Neural progenitor cell (in vitro differentiated cells): ENCODE results near the gene GDPD5.

Experiments
- CTCF ChIP-seq: fragments of 200-600 bp; sonication (generic); IDR thresholded peaks from 2 replicates; pipeline ENCODE4 v1.5.1; 2017; ENCODE audit warnings: antibody characterized with exemption, mild to moderate bottlenecking
- EZH2phosphoT487 ChIP-seq: fragments of 200-600 bp; sonication (generic); IDR thresholded peaks from 2 replicates; pipeline ENCODE4 v1.6.1; 2017; ENCODE audit warnings: antibody characterized with exemption

- TF ChIP-seq CTCF: no peak
- TF ChIP-seq EZH2phosphoT487: no peak
These were observed 135.8 kb downstream of the GDPD5 start for GRCh38 chr11:75389925-75390324.
